ENCODE results near the gene EHBP1L1. TPM values are rescaled to one million over a fixed set of nuclear protein-coding genes. Genes with fewer than 3 reads are reported as not detected.

EHBP1L1 gene
- total and polyA plus RNA-seq, 2 of the 8 experiments (the other 6 are each of a cell fraction or from before 2014, with no cell fraction given), result 4.3 to 6.6 TPM

DNA sequence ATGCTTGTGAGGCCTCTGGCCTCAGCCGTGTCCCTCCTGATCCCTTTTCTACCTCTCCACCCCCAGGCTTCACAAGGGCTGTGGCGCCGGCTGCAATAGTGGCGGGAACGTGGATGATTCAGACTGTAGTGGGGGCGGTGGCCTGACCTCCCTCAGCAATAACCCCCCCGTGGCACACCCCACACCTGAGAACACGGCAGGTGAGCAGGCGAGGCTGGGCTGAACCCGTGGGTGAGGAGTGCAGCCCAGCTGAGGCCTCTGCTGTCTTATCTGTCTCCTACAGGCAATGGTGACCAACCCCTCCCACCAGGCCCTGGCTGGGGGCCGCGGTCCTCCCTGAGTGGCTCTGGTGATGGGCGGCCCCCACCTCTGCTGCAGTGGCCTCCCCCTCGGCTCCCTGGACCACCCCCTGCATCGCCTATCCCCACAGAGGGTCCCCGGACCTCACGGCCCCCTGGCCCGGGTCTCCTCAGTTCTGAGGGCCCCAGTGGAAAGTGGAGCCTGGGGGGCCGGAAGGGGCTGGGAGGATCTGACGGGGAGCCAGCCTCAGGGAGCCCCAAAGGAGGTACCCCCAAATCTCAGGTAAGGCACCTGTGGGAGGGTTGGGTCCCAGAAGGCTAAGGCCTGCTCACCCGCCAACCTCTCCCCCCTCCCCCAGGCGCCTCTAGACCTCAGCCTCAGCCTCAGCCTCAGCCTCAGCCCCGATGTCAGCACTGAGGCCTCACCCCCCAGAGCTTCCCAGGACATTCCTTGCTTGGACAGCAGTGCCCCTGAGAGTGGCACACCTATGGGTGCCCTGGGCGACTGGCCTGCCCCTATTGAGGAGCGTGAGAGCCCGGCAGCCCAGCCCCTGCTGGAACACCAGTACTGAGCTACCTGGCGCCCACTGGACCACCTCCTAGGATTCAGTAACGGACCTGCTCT, 60.5 kb downstream of the EHBP1L1 start:
- Histone ChIP-seq H3K14ac (ENCODE audit: insufficient read length) (no peak overlapping the region), H3K4me1 (replicated peaks in 1 of 4; ENCODE audit: control insufficient read depth in 3 of 4, insufficient read depth in 4 of 4, low read length in 3 of 4) (peaks cover 3 to 17% (median 9%) of the 10 kb centered on the region in 4 experiments), H3K27ac (ENCODE audit: low read depth, low read length) (no peak overlapping the region), H4K8ac (ENCODE audit: extremely low read depth, insufficient read depth, low read length) (no peak overlapping the region), H3K9ac (replicated peaks in 1 of 4; ENCODE audit: extremely low read depth in 1 of 4, low read depth in 3 of 4, low read length in 3 of 4) (no peak overlapping the region), H3K79me2 (ENCODE audit: control insufficient read depth in 1 of 2, insufficient read depth in 2 of 2, low read length in 2 of 2) (no peaks in the 10 kb centered on the region), H2BK120ac (replicated peaks; ENCODE audit: low read depth, low read length) (no peak overlapping the region), H3K27me3 (replicated peaks in 1 of 4; ENCODE audit: control insufficient read depth in 3 of 4, extremely low read depth in 1 of 4, insufficient read depth in 3 of 4, low read length in 3 of 4) (no peaks in the 10 kb centered on the region), H2AK5ac (ENCODE audit: low read depth, low read length) (no peak overlapping the region), H3K4me2 (ENCODE audit: insufficient read depth in 1 of 2, low read depth in 2 of 2, low read length in 2 of 2) (no peak overlapping the region; a peak in 1 of 4 replicates), H2BK5ac (ENCODE audit: low read depth, low read length) (no peak overlapping the region), H3K23ac (ENCODE audit: insufficient read length) (no peak overlapping the region), H3K4ac (replicated peaks; ENCODE audit: insufficient read length, low read depth, low read length) (no peak overlapping the region), H2AFZ (ENCODE audit: low read length) (no peak overlapping the region), H2BK20ac (ENCODE audit: low read length) (no peak overlapping the region), H2BK12ac (ENCODE audit: low read depth, low read length) (no peak overlapping the region), H2BK15ac (ENCODE audit: low read length) (no peak overlapping the region), H4K91ac (replicated peaks; ENCODE audit: insufficient read length, low read length) (no peak overlapping the region), H3K9me3 (ENCODE audit: insufficient read depth in 2 of 2, low read depth in 1 of 2, low read length in 1 of 2) (no peaks in the 10 kb centered on the region), H4K20me1 (replicated peaks in 1 of 2; ENCODE audit: control insufficient read depth in 1 of 2, insufficient read depth in 2 of 2, low read length in 2 of 2) (peaks cover 0 to 10% of the 10 kb centered on the region in 2 experiments), H3K79me1 (ENCODE audit: low read depth, low read length) (peaks cover 4% of the 10 kb centered on the region; the same call in 1 of the 2 replicates), H3K36me3 (ENCODE audit: control insufficient read depth in 2 of 4, insufficient read depth in 4 of 4, low read length in 3 of 4) (peaks cover 2 to 31% (median 18%) of the 10 kb centered on the region in 4 experiments; a peak in 6 of 8 replicates), H3K4me3 (ENCODE audit: extremely low read depth in 1 of 4, insufficient read depth in 2 of 4, low read depth in 3 of 4, low read length in 4 of 4) (no peak overlapping the region), H3K56ac (replicated peaks; ENCODE audit: insufficient read length, low read depth, low read length) (no peak overlapping the region), H3K23me2 (ENCODE audit: low read depth, low read length) (peaks cover 3% of the 10 kb centered on the region; the same call in 1 of the 2 replicates), H4K5ac (ENCODE audit: insufficient read length, low read depth, low read length) (no peak overlapping the region), H3K18ac (ENCODE audit: extremely low read depth, low read length) (no peak overlapping the region)
- no peak for FAIRE-seq
- ChIA-PET POLR2A (ENCODE audit: partially characterized antibody) (interaction anchor here (1.4 to 6.9 kb wide), 6 partner anchors 11 to 18 kb away, joined by 3 to 55 read pairs (median 21); no protein-coding TSS in a partner anchor), CTCF (ENCODE audit: partially characterized antibody) (interaction anchor here (0.6 to 2.4 kb wide), 5 partner anchors 11 to 1452 kb away, joined by 3 to 9 read pairs (median 3); no protein-coding TSS in a partner anchor)
- WGBS, 2 experiments (ENCODE audit: extremely low coverage in 1 of 2, insufficient coverage in 1 of 2, insufficient read length in 1 of 2, insufficient replicate concordance in 2 of 2, low coverage in 1 of 2, low lambda C conversion rate in 2 of 2, missing lambda C conversion rate in 1 of 2), result 89% methylated on average over 23 of the region's 28 CpGs; no CpG with 5 or more reads in 1 of the 2 experiments
- DNase-seq (ENCODE audit: low read depth in 1 of 2, low spot score in 2 of 2), result no peak
- TF ChIP-seq TAF7 (optimal IDR thresholded peaks at IDR 0.05; ENCODE audit: borderline replicate concordance, low read depth, low read length) (no peak), ZNF274 (IDR thresholded peaks at IDR 0.05; ENCODE audit: borderline replicate concordance, extremely low read depth, low read length) (no peak), RBBP5 (IDR thresholded peaks at IDR 0.05; ENCODE audit: borderline replicate concordance, low read depth, low read length) (no peak), SIN3A (conservative IDR thresholded peaks at IDR 0.05 in 1 of 2, IDR thresholded peaks at IDR 0.05 in 1 of 2; ENCODE audit: low read depth in 1 of 2, low read length in 2 of 2) (no peak), RNF2 (IDR thresholded peaks at IDR 0.05; ENCODE audit: borderline replicate concordance, low read depth, low read length, missing control alignments, poor library complexity, severe bottlenecking) (no peak)
